Activated gamma-delta T cell treated with anti-CD3 and anti-CD28 coated beads, Interleukin-2, amount 50 U/mL, for 16 hours (primary cell): ENCODE data around the gene KRTAP22-1.

ENCODE experiments used
- DNase-seq: peaks from one replicate; pipeline ENCODE4 v3.0.0-alpha.2; 2020; ENCODE audit warnings: low read depth

The KRTAP22-1 gene

DNA sequence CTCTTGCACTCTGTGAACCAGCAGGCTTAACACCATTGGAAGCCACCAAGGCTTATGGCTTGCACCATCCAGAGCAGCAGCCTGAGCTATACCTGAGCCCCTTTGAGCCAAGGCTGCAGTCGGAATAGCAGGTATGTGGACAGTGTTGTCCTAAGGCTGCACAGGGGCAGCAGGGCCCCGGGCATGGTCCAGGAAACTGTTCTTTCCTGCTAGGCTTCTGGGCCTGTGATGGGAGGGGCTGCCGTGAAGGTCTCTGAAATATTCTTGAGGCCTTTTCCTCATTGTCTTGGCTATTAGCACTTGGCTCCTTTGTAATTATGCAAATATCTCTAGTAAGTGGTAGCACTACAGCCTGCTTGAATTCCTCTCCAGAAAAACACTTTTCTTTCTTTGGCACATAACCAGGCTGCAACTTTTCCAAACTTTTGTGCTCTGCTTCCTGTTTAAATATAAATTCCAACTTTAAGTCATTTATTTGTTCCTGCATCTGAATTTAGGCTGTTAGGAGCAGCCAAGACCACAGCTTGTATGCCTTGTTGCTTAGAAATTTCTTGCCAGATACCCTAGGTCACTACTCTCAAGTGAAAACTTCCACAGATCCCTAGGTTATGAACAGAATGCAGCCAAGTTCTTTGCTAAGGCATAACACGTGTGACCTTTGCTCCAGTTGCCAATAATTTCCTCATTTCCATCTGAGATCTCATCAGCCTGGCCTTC lies 24.7 kb downstream of the KRTAP22-1 start:
- no peak for DNase-seq

DNA sequence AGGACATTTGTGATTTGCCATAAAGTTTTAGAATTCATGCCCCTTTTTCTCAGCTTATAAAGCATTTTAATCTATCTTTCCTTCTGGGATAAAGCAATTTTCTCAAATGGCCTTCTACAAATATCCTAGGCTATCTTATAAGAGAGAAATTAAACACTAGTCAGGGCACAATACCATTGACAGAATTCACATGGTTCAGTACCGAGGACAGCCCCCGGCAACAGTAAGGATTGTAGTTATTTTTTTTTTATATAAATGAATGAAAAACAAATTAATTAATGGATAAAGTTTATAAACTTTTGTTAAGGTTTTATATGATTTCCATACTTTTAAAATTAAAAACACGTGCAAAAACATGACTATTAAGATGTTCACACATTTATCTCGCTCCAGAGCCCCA lies 27.2 kb downstream of the KRTAP22-1 start:
- DNase-seq = no peak

DNA sequence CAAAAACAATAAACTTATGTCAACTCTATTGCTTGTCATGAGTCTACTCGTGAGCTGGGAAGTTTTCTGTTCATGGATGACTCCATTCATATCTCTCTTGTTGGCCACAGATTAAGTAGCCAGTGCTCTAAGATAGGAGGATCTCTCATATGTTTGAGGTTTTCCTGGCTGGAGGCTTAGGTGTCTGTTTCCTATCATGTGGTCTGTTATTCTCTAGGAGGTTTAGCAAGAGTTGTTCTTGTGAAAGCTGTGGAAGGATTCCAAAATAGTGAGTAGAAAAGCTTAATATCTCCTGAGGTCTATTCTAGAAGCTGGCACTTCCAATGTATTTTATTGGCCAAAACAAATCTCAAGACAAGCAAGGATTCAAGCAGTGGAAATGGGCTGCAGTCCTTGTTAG lies 28.3 kb downstream of the KRTAP22-1 start:
- no peak for DNase-seq

DNA sequence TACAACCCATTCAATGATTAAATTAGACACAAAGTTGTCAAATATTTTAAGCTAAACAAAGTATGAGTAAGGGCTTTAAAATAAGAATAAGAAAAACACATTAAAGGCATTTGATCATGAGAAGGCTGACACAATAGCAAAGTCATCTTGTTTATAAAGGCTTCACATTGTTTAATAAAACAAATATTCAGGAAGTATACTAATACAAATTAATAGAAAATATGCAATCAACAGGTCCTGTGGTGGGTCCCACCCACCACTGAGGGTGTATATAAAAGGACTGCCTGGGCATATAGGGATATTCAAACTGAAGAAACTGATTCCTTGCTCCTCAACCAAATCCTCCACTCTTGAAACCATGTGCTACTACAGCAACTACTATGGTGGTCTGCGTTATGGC lies 34.0 kb downstream of the KRTAP22-1 start, which contains the start of gene KRTAP20-2:
TSS of gene KRTAP20-2 (plus strand) at position 301 of the 400 bp plus-strand sequence. CDS start at position 359, 58 bp downstream.
- DNase-seq = no peak

DNA sequence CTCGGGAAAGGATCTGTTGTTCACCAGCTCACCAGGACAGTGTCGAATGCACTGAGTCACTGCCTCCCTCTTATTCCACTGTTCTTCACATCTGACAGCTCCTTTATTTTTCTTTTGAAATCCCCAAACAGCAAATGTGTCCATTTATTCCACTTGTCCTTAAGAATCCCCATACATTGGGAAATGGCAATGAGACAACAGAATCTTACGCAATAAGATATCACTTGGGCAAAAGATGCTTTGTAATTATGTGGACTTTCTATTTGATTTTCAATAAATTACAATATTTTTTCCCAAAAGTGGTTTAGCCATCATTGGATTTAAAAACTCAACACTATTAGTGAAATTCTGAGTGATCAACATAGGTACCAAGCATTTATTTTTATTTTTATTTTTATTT lies 37.8 kb downstream of the KRTAP22-1 start:
- no peak for DNase-seq

DNA sequence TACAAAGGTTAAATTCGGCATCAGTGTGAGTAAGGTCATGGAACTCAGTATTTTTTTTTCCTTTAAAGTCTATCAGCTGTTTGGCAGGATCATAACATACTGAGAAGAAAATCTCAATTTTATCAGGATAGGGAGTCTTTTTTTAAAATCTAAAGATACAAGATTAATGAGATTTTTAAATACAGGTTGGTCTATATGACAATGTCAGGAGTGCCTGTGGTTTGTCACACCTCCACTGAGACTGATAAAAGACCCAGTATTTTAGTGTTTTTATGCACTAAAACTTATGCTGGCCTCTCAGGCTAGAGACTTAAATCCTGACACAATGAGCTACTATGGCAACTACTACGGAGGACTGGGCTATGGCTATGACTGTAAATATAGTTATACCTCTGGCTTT lies 41.7 kb downstream of the KRTAP22-1 start, which contains the start of gene KRTAP20-3:
TSS of gene KRTAP20-3 (plus strand) at position 301 of the 400 bp plus-strand sequence.
- no peak for DNase-seq

DNA sequence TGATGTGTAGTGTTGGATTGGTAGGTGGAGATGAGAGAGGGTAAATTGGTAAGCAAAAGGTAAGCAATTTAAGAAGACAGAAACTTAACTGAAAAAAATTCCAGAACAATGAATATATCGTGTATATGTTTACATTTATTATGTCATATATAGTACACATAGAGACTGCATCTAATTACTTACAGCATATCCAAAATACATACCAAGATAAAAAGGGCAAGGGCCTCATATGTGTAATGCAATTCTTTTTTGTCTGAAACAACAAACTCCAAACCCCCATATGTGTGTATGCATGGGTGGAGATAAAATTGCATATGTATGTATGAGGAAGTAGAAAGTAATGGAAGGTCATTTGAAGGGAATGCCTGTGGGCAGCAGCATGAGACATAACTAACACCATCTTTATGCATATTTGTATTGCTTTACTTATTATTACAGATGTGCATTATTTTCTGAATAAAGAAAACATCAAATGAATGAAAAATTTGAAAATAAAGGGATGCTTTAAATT lies 46.1 kb downstream of the KRTAP22-1 start:
- DNase-seq = no peak
